Activated B cell treated with CpG ODN at 0.5 μM for 24 hours (primary cell): Measurements from ENCODE around the gene ZC3HAV1. TPM values are rescaled to one million over a fixed set of nuclear protein-coding genes. Genes with fewer than 3 reads are reported as not detected.
"Not testable (repeated sequence)": the region's sequence is repeated elsewhere in the genome, so short reads cannot be mapped to it uniquely, and the experiment has no call there.

Experiments
- ATAC-seq: fragments of 200-7000 bp; cut with Tn5 transposase; one replicate; pipeline ENCODE4 v1.10.0; 2021; ENCODE audit warnings: low read depth, mild to moderate bottlenecking, moderate library complexity
- CTCF ChIA-PET: fragments of 350-600 bp; sonication (Branson Sonifier 250); formaldehyde crosslinking; loops from one replicate; lab custom pipeline; 2021; ENCODE audit warnings: antibody characterized with exemption; lab: Charles Lee
- POLR2A ChIA-PET: fragments of 350-600 bp; sonication (Branson Sonifier 250); formaldehyde crosslinking; loops from one replicate; lab custom pipeline; 2021; ENCODE audit warnings: antibody characterized with exemption; lab: Charles Lee
- DNase-seq: peaks from one replicate; pipeline ENCODE4 v3.0.0; 2022
- H3K27ac Mint-ChIP-seq: one replicate; pipeline ENCODE4 v1.8.0; 2020; ENCODE audit warnings: mixed read lengths
- H3K27me3 Mint-ChIP-seq: one replicate; pipeline ENCODE4 v1.8.0; 2021; ENCODE audit warnings: mixed read lengths
- H3K36me3 Mint-ChIP-seq: one replicate; pipeline ENCODE4 v1.8.0; 2021; ENCODE audit warnings: low read depth, mixed read lengths
- H3K4me1 Mint-ChIP-seq: one replicate; pipeline ENCODE4 v1.8.0; 2021; ENCODE audit warnings: mixed read lengths
- H3K4me3 Mint-ChIP-seq: one replicate; pipeline ENCODE4 v1.8.0; 2020; ENCODE audit warnings: mild to moderate bottlenecking, mixed read lengths
- H3K9me3 Mint-ChIP-seq: one replicate; pipeline ENCODE4 v1.8.0; 2020; ENCODE audit warnings: mixed read lengths
- CTCF ChIP-seq: fragments of 200-600 bp; IDR thresholded peaks from one replicate; pipeline ENCODE4 v1.8.0; 2022; ENCODE audit warnings: antibody characterized with exemption, mild to moderate bottlenecking
- intact Hi-C: fragments of 100-400 bp; cut with micrococcal nuclease; formaldehyde crosslinking; loops from one replicate; pipeline ENCODE4 v1.15.1; 2024
- total RNA-seq: library from RNA; stranded (reverse); gene quantifications from 2 replicates; pipeline ENCODE4 v1.2.3, GENCODE V29; 2022

Gene ZC3HAV1
- total RNA-seq, 1 donor from 2014 or later = 80.7 TPM

- Mint-ChIP-seq H3K27ac (no peak overlapping the region), H3K4me3 (no peak overlapping the region), H3K27me3 (no peaks in the 10 kb centered on the region), H3K36me3 (peaks cover 100% of the 10 kb centered on the region), H3K9me3 (no peaks in the 10 kb centered on the region), H3K4me1 (peaks cover 22% of the 10 kb centered on the region)
- POLR2A ChIA-PET = interaction anchor here (0.6 to 1.1 kb wide), 2 partner anchors 14 to 29 kb away, joined by 3 to 10 read pairs; no protein-coding TSS in a partner anchor
- no peak for ATAC-seq
- DNase-seq = no peak
- intact Hi-C loops = no loop called here
- CTCF ChIA-PET = no interaction called here
- TF ChIP-seq CTCF = no peak
These were observed 27.9 kb downstream of the ZC3HAV1 start for GRCh38 chr7:139081584-139081983.

- no peak for DNase-seq
- Mint-ChIP-seq H3K4me1 (peaks cover 18% of the 10 kb centered on the region), H3K4me3 (no peak overlapping the region), H3K9me3 (no peaks in the 10 kb centered on the region), H3K27me3 (no peaks in the 10 kb centered on the region), H3K27ac (peak overlapping the region; percentile 10), H3K36me3 (peaks cover 99% of the 10 kb centered on the region)
- POLR2A ChIA-PET = interaction anchor here (1.1 to 1.3 kb wide), 2 partner anchors 14 to 279 kb away, joined by 3 read pairs; partner anchors contain the start of gene LUC7L2
- no peak for ATAC-seq
- CTCF ChIA-PET = no interaction called here
- intact Hi-C loops = no loop called here
- TF ChIP-seq CTCF = no peak
These were observed 28.6 kb downstream of the ZC3HAV1 start for GRCh38 chr7:139080905-139081304.

GRCh38 chr7:139079861-139080260 is 29.7 kb downstream of the ZC3HAV1 start:
- intact Hi-C loops = no loop called here
- Mint-ChIP-seq H3K4me1 (peaks cover 17% of the 10 kb centered on the region), H3K27ac (peak overlapping the region; percentile 41), H3K36me3 (peaks cover 98% of the 10 kb centered on the region), H3K27me3 (no peaks in the 10 kb centered on the region), H3K4me3 (no peak overlapping the region), H3K9me3 (no peaks in the 10 kb centered on the region)
- no peak for ATAC-seq
- no peak for TF ChIP-seq CTCF
- POLR2A ChIA-PET = interaction anchor here (1.3 kb wide), 1 partner anchor 280 kb away, joined by 3 read pairs; the partner anchor contains the start of gene LUC7L2
- no peak for DNase-seq
- CTCF ChIA-PET = interaction anchor here (0.8 kb wide), 1 partner anchor 12 kb away, joined by 3 read pairs; no protein-coding TSS in a partner anchor

GRCh38 chr7:139078911-139079310 is 30.6 kb downstream of the ZC3HAV1 start:
- TF ChIP-seq CTCF = no peak
- no peaks in the 10 kb centered on the region for H3K9me3 Mint-ChIP-seq
- DNase-seq (no peak), ATAC-seq (no peak)
- H3K4me1 Mint-ChIP-seq = peaks cover 18% of the 10 kb centered on the region
- no peak overlapping the region for H3K4me3 Mint-ChIP-seq
- H3K27ac Mint-ChIP-seq = peak overlapping the region; percentile 27
- CTCF ChIA-PET = no interaction called here
- POLR2A ChIA-PET = no interaction called here
- H3K36me3 Mint-ChIP-seq = peaks cover 94% of the 10 kb centered on the region
- H3K27me3 Mint-ChIP-seq = no peaks in the 10 kb centered on the region
- intact Hi-C loops = no loop called here

- ATAC-seq (no peak), DNase-seq (no peak)
- TF ChIP-seq CTCF = no peak
- no peaks in the 10 kb centered on the region for H3K27me3 Mint-ChIP-seq
- H3K4me1 Mint-ChIP-seq = peaks cover 18% of the 10 kb centered on the region
- CTCF ChIA-PET = no interaction called here
- intact Hi-C loops = no loop called here
- H3K9me3 Mint-ChIP-seq = no peaks in the 10 kb centered on the region
- H3K4me3 Mint-ChIP-seq = no peak overlapping the region
- no peak overlapping the region for H3K27ac Mint-ChIP-seq
- peaks cover 94% of the 10 kb centered on the region for H3K36me3 Mint-ChIP-seq
- POLR2A ChIA-PET = no interaction called here
These were observed 31.1 kb downstream of the ZC3HAV1 start for GRCh38 chr7:139078399-139078798.

GRCh38 chr7:139077706-139078105 is 31.8 kb downstream of the ZC3HAV1 start:
- intact Hi-C loops, CTCF ChIA-PET, ATAC-seq, POLR2A ChIA-PET, H3K9me3 Mint-ChIP-seq, DNase-seq, H3K27me3 Mint-ChIP-seq, H3K4me3 Mint-ChIP-seq: not testable (repeated sequence)
- H3K36me3 Mint-ChIP-seq = peaks cover 92% of the 10 kb centered on the region
- H3K4me1 Mint-ChIP-seq = peaks cover 19% of the 10 kb centered on the region
- H3K27ac Mint-ChIP-seq = peak overlapping the region; percentile 12
